Body of pancreas (tissue), 4 donors: ENCODE results near the gene HAUS7.

Experiments
- CTCF ChIP-seq, 7 experiments: fragments of 450-650 bp in 4 of 7; fragments of 200-600 bp in 3 of 7; sonication (generic) in 3 of 7; IDR thresholded peaks; one replicate each; pipeline ENCODE4 v1.5.1; 2016 to 2019; ENCODE audit warnings: antibody characterized with exemption in 7 of 7
- POLR2A ChIP-seq, 3 donors: fragments of 450-650 bp; IDR thresholded peaks; one replicate each; pipeline ENCODE4 v1.6.1; 2016; ENCODE audit warnings: antibody characterized with exemption in 3 of 3, mild to moderate bottlenecking in 2 of 3

DNA sequence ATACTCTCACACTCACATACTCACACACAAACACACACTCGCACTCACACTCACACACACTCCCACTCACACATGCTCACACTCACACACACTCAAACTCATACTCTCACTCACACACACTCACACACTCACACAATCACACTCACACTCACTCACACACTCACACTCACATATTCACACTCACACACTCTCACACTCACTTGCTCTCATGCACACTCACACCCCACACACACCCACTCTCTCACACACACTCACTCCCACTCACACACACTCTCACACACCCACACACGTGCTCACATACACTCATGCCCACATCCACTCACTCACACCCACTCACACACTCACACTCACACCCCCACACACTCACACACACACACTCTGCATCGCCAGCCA lies 42.1 kb upstream of the HAUS7 start:
- TF ChIP-seq POLR2A (IDR thresholded peaks at IDR 0.05), result no peak
- TF ChIP-seq CTCF (IDR thresholded peaks at IDR 0.05), result no peak
